Loucy (cell line): ENCODE results near the gene RGL4.

Source experiments
- H2AFZ ChIP-seq: fragments of 200-600 bp; sonication (generic); 2 replicates; pipeline ENCODE4 v1.6.0; 2016; ENCODE audit warnings: antibody characterized with exemption, mild to moderate bottlenecking, low read length, moderate library complexity
- H3F3A ChIP-seq: fragments of 200-600 bp; 2 replicates; pipeline ENCODE4 v1.6.0; 2016; ENCODE audit warnings: antibody characterized with exemption, low read depth, mild to moderate bottlenecking
- H3K27me3 ChIP-seq: fragments of 200-600 bp; sonication (generic); 2 replicates; pipeline ENCODE4 v1.6.1; 2014; ENCODE audit warnings: low read length, mild to moderate bottlenecking; ENCODE audit not compliant: insufficient read depth, poor library complexity, severe bottlenecking
- H3K36me3 ChIP-seq: fragments of 200-600 bp; sonication (generic); 2 replicates; pipeline ENCODE4 v1.6.1; 2016; ENCODE audit warnings: low read length; ENCODE audit not compliant: insufficient read depth
- H3K4me1 ChIP-seq: fragments of 200-600 bp; sonication (generic); 2 replicates; pipeline ENCODE4 v1.5.1; 2014; ENCODE audit warnings: low read length, mild to moderate bottlenecking; ENCODE audit not compliant: insufficient read depth, poor library complexity, severe bottlenecking
- H3K4me2 ChIP-seq: fragments of 200-600 bp; sonication (generic); 2 replicates; pipeline ENCODE4 v1.6.0; 2014; ENCODE audit warnings: antibody characterized with exemption, low read length, low read depth, mild to moderate bottlenecking; ENCODE audit not compliant: poor library complexity, severe bottlenecking
- H3K4me3 ChIP-seq: fragments of 200-600 bp; sonication (generic); 2 replicates; pipeline ENCODE4 v1.5.1; 2014; ENCODE audit warnings: low read length, mild to moderate bottlenecking, mixed read lengths; ENCODE audit not compliant: poor library complexity, severe bottlenecking
- H3K79me2 ChIP-seq: fragments of 200-600 bp; sonication (generic); 2 replicates; pipeline ENCODE4 v1.6.1; 2014; ENCODE audit warnings: low read length; ENCODE audit not compliant: insufficient read depth
- H3K9ac ChIP-seq: fragments of 200-600 bp; sonication (generic); 2 replicates; pipeline ENCODE4 v1.6.0; 2014; ENCODE audit warnings: mild to moderate bottlenecking, low read depth, low read length, moderate library complexity; ENCODE audit not compliant: poor library complexity, severe bottlenecking
- H3K9me2 ChIP-seq: fragments of 200-600 bp; sonication (generic); replicated peaks from 2 replicates; pipeline ENCODE4 v1.6.1; 2016; ENCODE audit warnings: low read depth, low read length, mixed read lengths
- H3K9me3 ChIP-seq: fragments of 200-600 bp; sonication (generic); 2 replicates; pipeline ENCODE4 v1.6.1; 2014; ENCODE audit warnings: mild to moderate bottlenecking, antibody characterized with exemption, low read length, low read depth; ENCODE audit not compliant: insufficient read depth
- H4K20me1 ChIP-seq: fragments of 200-600 bp; sonication (generic); 2 replicates; pipeline ENCODE4 v1.6.0; 2014; ENCODE audit warnings: antibody characterized with exemption, low read length, mild to moderate bottlenecking; ENCODE audit not compliant: insufficient read depth, poor library complexity, severe bottlenecking
- CTCF ChIP-seq: fragments of 200-600 bp; sonication (generic); conservative IDR thresholded peaks from 2 replicates; pipeline ENCODE4 v1.5.1; 2014; ENCODE audit warnings: mild to moderate bottlenecking, antibody characterized with exemption, low read length
- EZH2phosphoT487 ChIP-seq: fragments of 200-600 bp; IDR thresholded peaks from 2 replicates; pipeline ENCODE4 v1.6.1; 2018; ENCODE audit warnings: antibody characterized with exemption, mild to moderate bottlenecking, moderate library complexity, borderline replicate concordance

RGL4 gene

GRCh38 chr22:23677701-23677995 is 13.2 kb upstream of the RGL4 start:
- no peaks in the 10 kb centered on the region for H3K36me3 ChIP-seq
- TF ChIP-seq EZH2phosphoT487, result no peak
- TF ChIP-seq CTCF, result no peak
- H3K9me2 ChIP-seq, result no peaks in the 10 kb centered on the region
- no peak overlapping the region for H3K4me2 ChIP-seq
- peaks cover 12% of the 10 kb centered on the region for H3K4me1 ChIP-seq
- no peak overlapping the region for H3K4me3 ChIP-seq
- H2AFZ ChIP-seq, result no peak overlapping the region
- no peak overlapping the region for H3K9ac ChIP-seq
- H3K27me3 ChIP-seq, result no peaks in the 10 kb centered on the region
- H4K20me1 ChIP-seq, result no peaks in the 10 kb centered on the region
- H3K79me2 ChIP-seq, result no peaks in the 10 kb centered on the region
- H3K9me3 ChIP-seq, result no peaks in the 10 kb centered on the region
- H3F3A ChIP-seq, result no peaks in the 10 kb centered on the region

- no peaks in the 10 kb centered on the region; the same call in 1 of the 2 replicates for H3K36me3 ChIP-seq
- no peak overlapping the region for H3K4me2 ChIP-seq
- no peaks in the 10 kb centered on the region for H3K27me3 ChIP-seq
- H3K4me3 ChIP-seq, result no peak overlapping the region
- TF ChIP-seq CTCF (no peak), EZH2phosphoT487 (no peak)
- no peaks in the 10 kb centered on the region for H3K9me2 ChIP-seq
- no peak overlapping the region for H3K9ac ChIP-seq
- no peaks in the 10 kb centered on the region for H3K79me2 ChIP-seq
- H4K20me1 ChIP-seq, result no peaks in the 10 kb centered on the region
- no peak overlapping the region for H2AFZ ChIP-seq
- no peaks in the 10 kb centered on the region for H3F3A ChIP-seq
- peaks cover 8% of the 10 kb centered on the region for H3K4me1 ChIP-seq
- no peaks in the 10 kb centered on the region for H3K9me3 ChIP-seq
Measured at GRCh38 chr22:23678133-23678532, 12.7 kb upstream of the RGL4 start.

GRCh38 chr22:23681026-23681809 is 9.6 kb upstream of the RGL4 start:
- no peak overlapping the region for H3K9ac ChIP-seq
- no peaks in the 10 kb centered on the region for H3K9me2 ChIP-seq
- H3K4me3 ChIP-seq, result no peak overlapping the region
- H3K9me3 ChIP-seq, result no peaks in the 10 kb centered on the region
- no peaks in the 10 kb centered on the region for H4K20me1 ChIP-seq
- H3K27me3 ChIP-seq, result no peaks in the 10 kb centered on the region
- H3K36me3 ChIP-seq, result peaks cover 3% of the 10 kb centered on the region; the same call in 1 of the 2 replicates
- H2AFZ ChIP-seq, result no peak overlapping the region
- no peak for TF ChIP-seq EZH2phosphoT487
- no peak; the same call in 1 of the 2 replicates for TF ChIP-seq CTCF
- H3F3A ChIP-seq, result no peaks in the 10 kb centered on the region
- H3K4me2 ChIP-seq, result no peak overlapping the region
- H3K79me2 ChIP-seq, result no peaks in the 10 kb centered on the region
- H3K4me1 ChIP-seq, result peaks cover 4% of the 10 kb centered on the region
